ENCODE measurements around the gene ICAM3.

ICAM3 gene

GRCh38 chr19:10365518-10365917 lies 26.1 kb upstream of the ICAM3 start:
- DNase-seq (no peak), ATAC-seq (ENCODE audit: insufficient read depth, low read depth) (no peak)
- Histone ChIP-seq H3K4me1 (ENCODE audit: insufficient read depth, low read length) (no peaks in the 10 kb centered on the region), H3K9me3 (ENCODE audit: insufficient read depth, low read length, severe bottlenecking) (no peaks in the 10 kb centered on the region), H4K20me1 (ENCODE audit: insufficient read depth, low read length) (peaks cover 11% of the 10 kb centered on the region), H3K9ac (ENCODE audit: low read depth, low read length) (no peak overlapping the region), H3K4me2 (ENCODE audit: insufficient read depth, low read length) (no peak overlapping the region), H3K4me3 (ENCODE audit: low read depth in 1 of 2, low read length in 2 of 2) (no peak overlapping the region), H3K79me2 (ENCODE audit: insufficient read depth, low read length) (0 out of 2 replicates have a peak, but pooled peaks cover 3% of the 10 kb centered on the region), H2AFZ (ENCODE audit: low read depth, low read length) (no peak overlapping the region), H3K27ac (ENCODE audit: low read length) (no peak overlapping the region), H3K27me3 (ENCODE audit: insufficient read depth, low read length, poor library complexity) (no peaks in the 10 kb centered on the region), H3K36me3 (ENCODE audit: insufficient read depth, low read length) (peaks cover 81% of the 10 kb centered on the region)
- TF ChIP-seq CTCF (IDR thresholded peaks at IDR 0.05; ENCODE audit: borderline replicate concordance, extremely low read depth, low read length, poor library complexity, severe bottlenecking) (no peak), EZH2 (IDR thresholded peaks at IDR 0.05; ENCODE audit: borderline replicate concordance, low read depth, low read length, severe bottlenecking) (no peak)

- ATAC-seq (ENCODE audit: insufficient read depth, low read depth) (no peak), DNase-seq (no peak)
- Histone ChIP-seq H3K36me3 (ENCODE audit: insufficient read depth, low read length) (peaks cover 85% of the 10 kb centered on the region), H3K79me2 (ENCODE audit: insufficient read depth, low read length) (0 out of 2 replicates have a peak, but pooled peaks cover 3% of the 10 kb centered on the region), H3K4me1 (ENCODE audit: insufficient read depth, low read length) (no peaks in the 10 kb centered on the region), H3K9me3 (ENCODE audit: insufficient read depth, low read length, severe bottlenecking) (no peaks in the 10 kb centered on the region), H3K4me3 (ENCODE audit: low read depth in 1 of 2, low read length in 2 of 2) (no peak overlapping the region), H3K9ac (ENCODE audit: low read depth, low read length) (no peak overlapping the region), H3K27ac (ENCODE audit: low read length) (no peak overlapping the region), H2AFZ (ENCODE audit: low read depth, low read length) (no peak overlapping the region), H4K20me1 (ENCODE audit: insufficient read depth, low read length) (peaks cover 11% of the 10 kb centered on the region), H3K27me3 (ENCODE audit: insufficient read depth, low read length, poor library complexity) (no peaks in the 10 kb centered on the region), H3K4me2 (ENCODE audit: insufficient read depth, low read length) (no peak overlapping the region)
- TF ChIP-seq EZH2 (IDR thresholded peaks at IDR 0.05; ENCODE audit: borderline replicate concordance, low read depth, low read length, severe bottlenecking): no peak
- no peak for TF ChIP-seq CTCF (IDR thresholded peaks at IDR 0.05; ENCODE audit: borderline replicate concordance, extremely low read depth, low read length, poor library complexity, severe bottlenecking)
Observed at GRCh38 chr19:10364644-10365043, 25.2 kb upstream of the ICAM3 start.

- H3K27ac ChIP-seq (ENCODE audit: low read length): no peak overlapping the region
- H3K4me3 ChIP-seq (ENCODE audit: low read depth in 1 of 2, low read length in 2 of 2): no peak overlapping the region
- DNase-seq: no peak
- H4K20me1 ChIP-seq (ENCODE audit: insufficient read depth, low read length): peaks cover 11% of the 10 kb centered on the region
- H3K36me3 ChIP-seq (ENCODE audit: insufficient read depth, low read length): peaks cover 84% of the 10 kb centered on the region
- TF ChIP-seq EZH2 (IDR thresholded peaks at IDR 0.05; ENCODE audit: borderline replicate concordance, low read depth, low read length, severe bottlenecking): no peak
- TF ChIP-seq CTCF (IDR thresholded peaks at IDR 0.05; ENCODE audit: borderline replicate concordance, extremely low read depth, low read length, poor library complexity, severe bottlenecking): no peak
- no peaks in the 10 kb centered on the region for H3K27me3 ChIP-seq (ENCODE audit: insufficient read depth, low read length, poor library complexity)
- no peaks in the 10 kb centered on the region for H3K9me3 ChIP-seq (ENCODE audit: insufficient read depth, low read length, severe bottlenecking)
- no peaks in the 10 kb centered on the region for H3K79me2 ChIP-seq (ENCODE audit: insufficient read depth, low read length)
- H3K9ac ChIP-seq (ENCODE audit: low read depth, low read length): no peak overlapping the region
- H3K4me1 ChIP-seq (ENCODE audit: insufficient read depth, low read length): no peaks in the 10 kb centered on the region
- H3K4me2 ChIP-seq (ENCODE audit: insufficient read depth, low read length): no peak overlapping the region
- no peak overlapping the region for H2AFZ ChIP-seq (ENCODE audit: low read depth, low read length)
- no peak for ATAC-seq (ENCODE audit: insufficient read depth, low read depth)
Observed at GRCh38 chr19:10363789-10364281, 24.4 kb upstream of the ICAM3 start.

GRCh38 chr19:10362259-10362658 lies 22.8 kb upstream of the ICAM3 start:
- Histone ChIP-seq H3K79me2 (ENCODE audit: insufficient read depth, low read length) (no peaks in the 10 kb centered on the region), H4K20me1 (ENCODE audit: insufficient read depth, low read length) (peaks cover 11% of the 10 kb centered on the region), H3K27me3 (ENCODE audit: insufficient read depth, low read length, poor library complexity) (no peaks in the 10 kb centered on the region), H3K9ac (ENCODE audit: low read depth, low read length) (no peak overlapping the region), H3K4me3 (ENCODE audit: low read depth in 1 of 2, low read length in 2 of 2) (no peak overlapping the region), H3K36me3 (ENCODE audit: insufficient read depth, low read length) (peaks cover 81% of the 10 kb centered on the region), H2AFZ (ENCODE audit: low read depth, low read length) (no peak overlapping the region), H3K4me2 (ENCODE audit: insufficient read depth, low read length) (no peak overlapping the region), H3K4me1 (ENCODE audit: insufficient read depth, low read length) (no peaks in the 10 kb centered on the region), H3K9me3 (ENCODE audit: insufficient read depth, low read length, severe bottlenecking) (no peaks in the 10 kb centered on the region), H3K27ac (ENCODE audit: low read length) (no peak overlapping the region)
- TF ChIP-seq CTCF (IDR thresholded peaks at IDR 0.05; ENCODE audit: borderline replicate concordance, extremely low read depth, low read length, poor library complexity, severe bottlenecking): no peak
- TF ChIP-seq EZH2 (IDR thresholded peaks at IDR 0.05; ENCODE audit: borderline replicate concordance, low read depth, low read length, severe bottlenecking): no peak
- DNase-seq: no peak
- ATAC-seq (ENCODE audit: insufficient read depth, low read depth): no peak

Measured in DND-41 (cell line).